ENCODE data around the gene METTL3.
A peak's percentile ranks its signal among the peaks of the same experiment; 100 is the strongest.

The METTL3 gene

GRCh38 chr14:21476925-21477681 is 34.0 kb downstream of the METTL3 start, which contains the start of the genes RAB2B and TOX4:
Gene RAB2B, minus strand, starts transcription at chr14:21476959. Its CDS starts 87 bp downstream, at chr14:21476872.
Gene TOX4, plus strand, starts transcription at chr14:21477195. Its CDS starts 84 bp downstream, at chr14:21477279.
- peak; percentile 88 to 92 for DNase-seq (ENCODE audit: low read depth in 2 of 2)

- peak; percentile 69 for DNase-seq (ENCODE audit: low read depth in 2 of 2)
These were observed 34.6 kb downstream of the METTL3 start for GRCh38 chr14:21476523-21476924.

GRCh38 chr14:21475767-21476522 is 35.2 kb downstream of the METTL3 start:
- no peak for DNase-seq (ENCODE audit: low read depth in 2 of 2)

GRCh38 chr14:21467616-21468015 is 43.5 kb downstream of the METTL3 start:
- no peak for DNase-seq (ENCODE audit: low read depth in 2 of 2)

GRCh38 chr14:21455912-21456667 is 55.0 kb downstream of the METTL3 start, which contains the start of gene CHD8:
Gene CHD8, minus strand, starts transcription at chr14:21456123. Its CDS starts 24,480 bp downstream, at chr14:21431643.
- DNase-seq (ENCODE audit: low read depth in 2 of 2) = peak; percentile 95 to 100

- DNase-seq (ENCODE audit: low read depth in 2 of 2) = no peak
These were observed 55.6 kb downstream of the METTL3 start for GRCh38 chr14:21455592-21455911.

GRCh38 chr14:21454843-21455544 is 56.1 kb downstream of the METTL3 start:
- DNase-seq (ENCODE audit: low read depth in 2 of 2) = no peak

- no peak for DNase-seq (ENCODE audit: low read depth in 2 of 2)
These were observed 61.3 kb downstream of the METTL3 start for GRCh38 chr14:21449899-21450216.

All from activated CD8-positive, alpha-beta memory T cell treated with anti-CD3 and anti-CD28 coated beads for 4 hours (primary cell).